Heart left ventricle (tissue), 16 donors: ENCODE data around the gene ZNF668. TPM values are rescaled to one million over a fixed set of nuclear protein-coding genes. Genes with fewer than 3 reads are reported as not detected.

Source experiments
- ATAC-seq, 4 donors: fragments of 200-7000 bp; cut with Tn5 transposase; one replicate each; pipeline ENCODE4 v1.9.1; 2020 to 2022; ENCODE audit warnings: moderate library complexity in 4 of 4, mild to moderate bottlenecking in 3 of 4, moderate number of reproducible peaks in 1 of 4
- DNase-seq, 5 donors: peaks; one replicate each; pipeline ENCODE4 v3.0.0-alpha.2; 2020
- H3K27ac ChIP-seq, 12 donors: fragments of 200-600 bp; sonication (generic) in 4 of 12; one replicate each; pipeline versions ENCODE4 v1.5.0 to v1.8.0; 2016 to 2022; ENCODE audit warnings: mild to moderate bottlenecking in 2 of 12
- H3K27me3 ChIP-seq, 9 donors: fragments of 200-600 bp; sonication (generic) in 2 of 9; one replicate each; pipeline versions ENCODE4 v1.5.1 to v1.8.0; 2016 to 2022; ENCODE audit warnings: mild to moderate bottlenecking in 3 of 9
- H3K36me3 ChIP-seq, 9 donors: fragments of 200-600 bp; sonication (generic) in 2 of 9; one replicate each; pipeline versions ENCODE4 v1.5.0 to v1.8.0; 2018 to 2022; ENCODE audit warnings: mild to moderate bottlenecking in 2 of 9
- H3K4me1 ChIP-seq, 12 donors: fragments of 200-600 bp; sonication (generic) in 4 of 12; one replicate each; pipeline versions ENCODE4 v1.5.0 to v1.8.0; 2016 to 2022; ENCODE audit warnings: mild to moderate bottlenecking in 3 of 12
- H3K4me3 ChIP-seq, 12 donors: fragments of 200-600 bp; sonication (generic) in 4 of 12; one replicate each; pipeline versions ENCODE4 v1.5.0 to v1.8.0; 2017 to 2022; ENCODE audit warnings: mild to moderate bottlenecking in 9 of 12, moderate library complexity in 4 of 12
- H3K9me3 ChIP-seq, 12 donors: fragments of 200-600 bp; sonication (generic) in 4 of 12; one replicate each; pipeline versions ENCODE4 v1.5.0 to v1.8.0; 2016 to 2022; ENCODE audit warnings: mild to moderate bottlenecking in 1 of 12
- POLR2A ChIP-seq, 2 donors: fragments of 450-650 bp; IDR thresholded peaks; one replicate each; pipeline ENCODE4 v1.6.1; 2017; ENCODE audit warnings: antibody characterized with exemption in 2 of 2, mild to moderate bottlenecking in 2 of 2, moderate library complexity in 2 of 2
- WGBS, 4 donors: extraction: QIAGEN DNeasy Blood & Tissue Kit in 2 of 4; methylation state at CpG; one replicate each; pipeline versions ENCODE4 v1.1.5 to v1.1.7; 2013 to 2018; 5-methylcytosine and 5-hydroxymethylcytosine counted together
- intact Hi-C, 10 donors: fragments of 100-400 bp; cut with DNase I; formaldehyde crosslinking; loops; one replicate each; pipeline versions ENCODE4 v1.11.1 to v1.14.2; 2022
- polyA plus RNA-seq, 2 donors: library from polyadenylated mRNA; stranded (reverse); fragments of 200-250 nt; gene quantifications; one replicate each; pipeline ENCODE4 v1.2.3, GENCODE V29; 2013
- total RNA-seq, 9 donors: library from RNA; depleted of rRNA in 2 of 9; stranded (reverse); fragments of >200 nt in 2 of 9; fragmentation: NEBNext Ultra II Directional in 3 of 9; extraction: Animal tissue kit (Norgen Biotek cat#: 25700) in 3 of 9; gene quantifications; one replicate each; pipeline versions ENCODE4 v1.1.0 to v1.2.4, GENCODE V29; 2016 to 2023
- TF ChIP-seq, protein P1 (sequence below), 12 donors: fragments of 200-600 bp; sonication (generic) in 4 of 12; IDR thresholded peaks; one replicate each; pipeline versions ENCODE4 v1.5.0 to v1.8.0; 2018 to 2022; ENCODE audit warnings: antibody characterized with exemption in 12 of 12, mild to moderate bottlenecking in 5 of 12
- donor health status: ischemic (EF 13 %, LVEDD 7.1; RV severe dilation, severe dysfunction).
- donor health status: healthy with polysubstance abuse.
- donor health status: DM: no; HTN: yes; CAD: no.
- donor health status: DM: no; HTN: no; CAD: no.
- donor health status: ischemic (EF 25% LVEDD 6.9; RV normal size, moderate dysfunction).
- donor health status: ischemic (EF 25% LVEDD 5.7; RV mildly dilated, moderate dysfunction).
- donor health status: healthy.
- donor health status: DM: yes; HTN: yes; CAD: no.
- donor health status: ischemic (EF 35%, LVEDD 5.7; RV mildly dilated, moderate dysfunction).
- donor health status: nonischemic (EF 11% LVEDD 7.7; RV severe dilation, severe dysfunction).
- donor health status: DM: yes; HTN: yes; CAD: no.
- donor health status: PGD.
- donor health status: ischemic (EF 29% LVEDD 5.4; RV normal size, mild dysfunction).
- donor health status: nonischemic (EF 23%, LVEDD 6.1; RV moderate dilation, normal function).

Gene ZNF668
- total and polyA plus RNA-seq, 11 donors: 3.5 to 11.4 (median 6.6) TPM

DNA sequence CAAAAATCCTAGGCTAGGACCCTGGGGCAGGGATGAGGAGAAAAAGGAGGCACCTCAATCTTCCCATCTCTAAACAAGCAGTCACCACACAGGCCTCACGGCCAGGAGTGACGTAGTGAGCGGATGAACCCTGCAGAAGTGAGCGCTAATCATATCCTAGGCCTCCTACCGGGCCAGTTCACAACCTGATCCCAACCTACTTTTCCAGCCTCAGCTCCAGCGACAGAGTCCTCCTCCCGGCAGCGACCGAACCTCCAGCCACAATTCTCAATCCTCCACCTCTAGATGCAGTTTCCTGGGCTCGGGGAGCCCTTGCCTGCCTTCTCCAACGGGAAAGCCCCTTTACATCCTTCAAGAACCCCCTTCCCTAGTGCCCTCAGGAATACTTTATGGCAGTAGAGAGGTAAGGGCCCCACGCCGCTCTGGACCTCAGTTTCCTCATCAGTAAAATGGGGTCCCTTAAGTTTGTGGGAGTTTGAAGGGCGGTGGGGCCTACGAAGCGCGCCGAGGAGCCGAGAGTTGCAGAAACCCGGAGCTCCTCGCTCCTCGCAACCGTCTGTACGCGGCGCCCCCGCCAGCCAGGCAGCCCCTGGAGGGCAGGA lies 1.4 kb downstream of the ZNF668 start:
- intact Hi-C loops: loop anchor here in 9 of 10 donors (1.0 to 10.0 kb wide), 11 partner anchors 35 to 382 kb away; partner anchors contain the start of genes STX4 (in 5 of the 9), HSD3B7 (in 3 of the 9), ARMC5 (in 1 of the 9) and FUS (in 1 of the 9)
- TF ChIP-seq POLR2A (IDR thresholded peaks at IDR 0.05): no peak
- TF ChIP-seq, protein P1, sequence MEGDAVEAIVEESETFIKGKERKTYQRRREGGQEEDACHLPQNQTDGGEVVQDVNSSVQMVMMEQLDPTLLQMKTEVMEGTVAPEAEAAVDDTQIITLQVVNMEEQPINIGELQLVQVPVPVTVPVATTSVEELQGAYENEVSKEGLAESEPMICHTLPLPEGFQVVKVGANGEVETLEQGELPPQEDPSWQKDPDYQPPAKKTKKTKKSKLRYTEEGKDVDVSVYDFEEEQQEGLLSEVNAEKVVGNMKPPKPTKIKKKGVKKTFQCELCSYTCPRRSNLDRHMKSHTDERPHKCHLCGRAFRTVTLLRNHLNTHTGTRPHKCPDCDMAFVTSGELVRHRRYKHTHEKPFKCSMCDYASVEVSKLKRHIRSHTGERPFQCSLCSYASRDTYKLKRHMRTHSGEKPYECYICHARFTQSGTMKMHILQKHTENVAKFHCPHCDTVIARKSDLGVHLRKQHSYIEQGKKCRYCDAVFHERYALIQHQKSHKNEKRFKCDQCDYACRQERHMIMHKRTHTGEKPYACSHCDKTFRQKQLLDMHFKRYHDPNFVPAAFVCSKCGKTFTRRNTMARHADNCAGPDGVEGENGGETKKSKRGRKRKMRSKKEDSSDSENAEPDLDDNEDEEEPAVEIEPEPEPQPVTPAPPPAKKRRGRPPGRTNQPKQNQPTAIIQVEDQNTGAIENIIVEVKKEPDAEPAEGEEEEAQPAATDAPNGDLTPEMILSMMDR (IDR thresholded peaks at IDR 0.05): no peak
- Histone ChIP-seq H3K4me3 (peak overlapping the region; percentile 66 to 100 (median 84)), H3K4me1 (peaks cover 3 to 34% (median 24%) of the 10 kb centered on the region in 12 donors), H3K27ac (peak overlapping the region; percentile 87 to 99 (median 96)), H3K36me3 (peaks cover 0 to 20% (median 14%) of the 10 kb centered on the region in 9 donors), H3K9me3 (no peaks in the 10 kb centered on the region), H3K27me3 (no peaks in the 10 kb centered on the region)
- no peak for ATAC-seq
- WGBS, 4 donors: 2 to 3% (median 3%) methylated on average over 24 to 27 of the region's 27 CpGs
- DNase-seq: no peak

GRCh38 chr16:31071861-31072260 lies 2.2 kb downstream of the ZNF668 start:
- Histone ChIP-seq H3K27ac (peak overlapping the region in 7 of 12 donors; percentile 93 to 98 (median 97)), H3K4me1 (peaks cover 3 to 34% (median 24%) of the 10 kb centered on the region in 12 donors), H3K9me3 (no peaks in the 10 kb centered on the region), H3K4me3 (peak overlapping the region in 6 of 12 donors; percentile 66 to 98 (median 88)), H3K27me3 (no peaks in the 10 kb centered on the region), H3K36me3 (peaks cover 0 to 12% (median 6%) of the 10 kb centered on the region in 9 donors)
- WGBS, 4 donors: 39 to 49% (median 46%) methylated on average over 4 of the region's 4 CpGs
- intact Hi-C loops: loop anchor here in 9 of 10 donors (2.0 to 10.0 kb wide), 10 partner anchors 35 to 383 kb away; partner anchors contain the start of genes STX4 (in 4 of the 9), HSD3B7 (in 3 of the 9), ARMC5 (in 1 of the 9) and FUS (in 1 of the 9)
- DNase-seq (no peak), ATAC-seq (no peak)
- no peak for TF ChIP-seq POLR2A (IDR thresholded peaks at IDR 0.05)
- TF ChIP-seq, protein P1 (IDR thresholded peaks at IDR 0.05): no peak

- peaks cover 0 to 50% (median 21%) of the 10 kb centered on the region in 12 donors for H3K4me1 ChIP-seq
- intact Hi-C loops: loop anchor here in 1 of 10 donors (10.0 kb wide), 1 partner anchor 73 kb away; no protein-coding TSS in a partner anchor
- no peaks in the 10 kb centered on the region for H3K9me3 ChIP-seq
- ATAC-seq (no peak), DNase-seq (no peak)
- no peaks in the 10 kb centered on the region for H3K27me3 ChIP-seq
- TF ChIP-seq, protein P1 (IDR thresholded peaks at IDR 0.05): no peak
- TF ChIP-seq POLR2A (IDR thresholded peaks at IDR 0.05): no peak
- no peak overlapping the region for H3K27ac ChIP-seq
- no peak overlapping the region for H3K4me3 ChIP-seq
- H3K36me3 ChIP-seq: peaks cover 0 to 11% (median 6%) of the 10 kb centered on the region in 9 donors
- WGBS, 4 donors: 84 to 90% (median 90%) methylated on average over 3 of the region's 3 CpGs
These were observed 6.7 kb downstream of the ZNF668 start for GRCh38 chr16:31067342-31067741.

GRCh38 chr16:31064882-31065461 lies 9.1 kb downstream of the ZNF668 start:
- Histone ChIP-seq H3K36me3 (peaks cover 0 to 35% (median 26%) of the 10 kb centered on the region in 9 donors), H3K4me3 (peak overlapping the region in 1 of 12 donors; percentile 10), H3K27me3 (no peaks in the 10 kb centered on the region), H3K4me1 (peaks cover 0 to 38% (median 12%) of the 10 kb centered on the region in 12 donors), H3K9me3 (no peaks in the 10 kb centered on the region), H3K27ac (peak overlapping the region in 11 of 12 donors; percentile 6 to 87 (median 74))
- DNase-seq: peak in 4 of 5 donors; percentile 62 to 84 (median 70)
- intact Hi-C loops: loop anchor here in 1 of 10 donors (10.0 kb wide), 1 partner anchor 70 kb away; no protein-coding TSS in a partner anchor
- peak; percentile 80 to 93 (median 90) for ATAC-seq
- WGBS, 4 donors: 26 to 52% (median 43%) methylated on average over 4 of the region's 4 CpGs
- TF ChIP-seq, protein P1 (IDR thresholded peaks at IDR 0.05): no peak
- no peak for TF ChIP-seq POLR2A (IDR thresholded peaks at IDR 0.05)
